HG02981 (cell line): ENCODE results near the gene MACC1.

Experiments
- ATAC-seq: cut with Tn5 transposase; IDR thresholded peaks from one replicate; pipeline ENCODE4 v1.9.1; 2021; ENCODE audit warnings: mild to moderate bottlenecking, moderate library complexity; ENCODE audit not compliant: unreplicated experiment

The MACC1 gene

GRCh38 chr7:20183086-20183485, 34.1 kb downstream of the MACC1 start:
- ATAC-seq = no peak

- ATAC-seq = no peak
Observed at GRCh38 chr7:20176578-20177242, 40.5 kb downstream of the MACC1 start.

- ATAC-seq = no peak
Observed at GRCh38 chr7:20173828-20174227, 43.4 kb downstream of the MACC1 start.

- peak; percentile 42 for ATAC-seq
Observed at GRCh38 chr7:20172736-20173334, 44.3 kb downstream of the MACC1 start.

GRCh38 chr7:20170633-20171032, 46.6 kb downstream of the MACC1 start:
- ATAC-seq = no peak

- no peak for ATAC-seq
Observed at GRCh38 chr7:20165146-20165510, 52.1 kb downstream of the MACC1 start.

- ATAC-seq = no peak
Observed at GRCh38 chr7:20164425-20165145, 52.6 kb downstream of the MACC1 start.

- ATAC-seq = no peak
Observed at GRCh38 chr7:20162665-20163064, 54.5 kb downstream of the MACC1 start.

- ATAC-seq = no peak
Observed at GRCh38 chr7:20159226-20159747, 57.9 kb downstream of the MACC1 start.

- no peak for ATAC-seq
Observed at GRCh38 chr7:20158684-20159083, 58.5 kb downstream of the MACC1 start.

- ATAC-seq = no peak
Observed at GRCh38 chr7:20157456-20157855, 59.7 kb downstream of the MACC1 start.

GRCh38 chr7:20153999-20154398, 63.2 kb downstream of the MACC1 start:
- ATAC-seq = no peak

- no peak for ATAC-seq
Observed at GRCh38 chr7:20153567-20153966, 63.6 kb downstream of the MACC1 start.

- no peak for ATAC-seq
Observed at GRCh38 chr7:20152511-20152910, 64.7 kb downstream of the MACC1 start.

- no peak for ATAC-seq
Observed at GRCh38 chr7:20151708-20152456, 65.3 kb downstream of the MACC1 start.

GRCh38 chr7:20146451-20146850, 70.7 kb downstream of the MACC1 start:
- no peak for ATAC-seq

GRCh38 chr7:20144801-20145200, 72.4 kb downstream of the MACC1 start:
- no peak for ATAC-seq

GRCh38 chr7:20141666-20142065, 75.5 kb downstream of the MACC1 start:
- no peak for ATAC-seq

- no peak for ATAC-seq
Observed at GRCh38 chr7:20141002-20141345, 76.2 kb downstream of the MACC1 start.

GRCh38 chr7:20140291-20141001, 76.7 kb downstream of the MACC1 start:
- no peak for ATAC-seq

- no peak for ATAC-seq
Observed at GRCh38 chr7:20136647-20137046, 80.5 kb downstream of the MACC1 start.
